SHP77 (cell line): ENCODE results near the gene PTX4.

ENCODE experiments used
- DNase-seq, 2 experiments: peaks; one replicate each; lab custom pipeline; 2025; lab: John Stamatoyannopoulos, UW

The PTX4 gene

DNA sequence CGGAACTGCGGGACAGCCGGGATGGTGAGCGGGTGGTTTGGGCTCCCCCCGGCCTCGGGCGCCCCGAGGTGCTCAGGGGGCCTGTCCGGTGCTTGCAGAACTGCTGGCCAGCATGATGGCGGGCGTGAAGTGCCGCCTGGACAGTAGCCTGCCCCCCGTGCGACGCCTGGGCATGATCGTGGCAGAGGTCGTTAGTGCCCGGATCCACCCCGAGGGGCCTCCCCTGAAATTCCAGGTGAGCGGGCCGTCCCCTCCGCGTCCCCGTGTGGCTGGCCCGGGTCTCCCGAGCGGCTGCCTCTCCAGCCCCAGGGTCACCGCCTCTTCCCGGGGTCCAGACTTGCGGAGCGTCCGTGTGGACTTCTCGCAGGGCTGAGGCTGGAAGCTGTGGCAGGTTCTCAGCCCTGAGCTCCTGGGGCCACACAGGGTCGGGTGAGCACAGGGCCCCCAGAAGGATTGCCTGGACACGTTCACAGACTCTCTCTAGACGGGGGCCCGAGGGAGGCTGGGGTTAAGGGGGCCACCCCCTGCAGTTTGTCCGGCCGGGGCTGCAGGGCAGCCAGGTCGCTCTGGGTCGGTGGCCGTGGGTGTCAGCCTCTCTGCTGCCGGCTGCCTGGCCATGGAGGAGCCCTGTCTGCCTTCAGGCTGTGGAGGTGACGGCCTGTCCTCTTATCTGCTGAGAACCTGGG lies 11.9 kb upstream of the PTX4 start:
- no peak for DNase-seq

DNA sequence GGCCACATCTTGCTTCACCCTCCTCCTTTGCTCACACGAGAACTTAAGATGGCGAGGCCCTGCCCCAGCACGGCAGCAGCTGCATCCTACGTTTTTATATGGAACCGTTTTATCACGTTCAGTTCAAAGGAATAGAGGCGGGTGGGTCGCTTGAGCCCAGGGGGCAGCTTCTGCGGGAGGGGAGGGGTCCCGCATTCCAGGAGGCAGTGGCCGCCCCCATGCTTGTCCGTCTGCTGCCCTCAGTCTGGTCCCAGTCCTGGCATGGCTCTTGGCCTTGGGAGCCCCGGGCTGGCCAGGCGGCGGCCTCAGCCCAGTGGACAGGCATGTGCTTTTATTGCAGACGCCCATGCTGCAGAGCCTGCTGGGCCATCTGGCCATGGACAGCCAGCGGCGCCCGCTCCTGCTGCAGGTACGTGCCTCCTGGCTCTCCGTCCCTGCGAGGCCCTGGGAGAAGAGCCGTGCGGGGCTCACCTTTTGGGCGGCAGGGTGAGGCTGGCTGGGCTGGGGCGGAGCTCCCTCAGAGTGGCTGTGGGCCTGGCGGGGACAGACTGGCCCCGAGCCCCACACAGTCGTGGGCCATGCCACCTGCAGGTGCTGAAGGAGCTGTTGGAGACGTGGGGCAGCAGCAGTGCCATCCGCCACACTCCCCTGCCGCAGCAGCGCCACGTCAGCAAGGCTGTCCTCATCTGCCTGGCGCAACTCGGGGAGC lies 11.2 kb upstream of the PTX4 start:
- DNase-seq = no peak

DNA sequence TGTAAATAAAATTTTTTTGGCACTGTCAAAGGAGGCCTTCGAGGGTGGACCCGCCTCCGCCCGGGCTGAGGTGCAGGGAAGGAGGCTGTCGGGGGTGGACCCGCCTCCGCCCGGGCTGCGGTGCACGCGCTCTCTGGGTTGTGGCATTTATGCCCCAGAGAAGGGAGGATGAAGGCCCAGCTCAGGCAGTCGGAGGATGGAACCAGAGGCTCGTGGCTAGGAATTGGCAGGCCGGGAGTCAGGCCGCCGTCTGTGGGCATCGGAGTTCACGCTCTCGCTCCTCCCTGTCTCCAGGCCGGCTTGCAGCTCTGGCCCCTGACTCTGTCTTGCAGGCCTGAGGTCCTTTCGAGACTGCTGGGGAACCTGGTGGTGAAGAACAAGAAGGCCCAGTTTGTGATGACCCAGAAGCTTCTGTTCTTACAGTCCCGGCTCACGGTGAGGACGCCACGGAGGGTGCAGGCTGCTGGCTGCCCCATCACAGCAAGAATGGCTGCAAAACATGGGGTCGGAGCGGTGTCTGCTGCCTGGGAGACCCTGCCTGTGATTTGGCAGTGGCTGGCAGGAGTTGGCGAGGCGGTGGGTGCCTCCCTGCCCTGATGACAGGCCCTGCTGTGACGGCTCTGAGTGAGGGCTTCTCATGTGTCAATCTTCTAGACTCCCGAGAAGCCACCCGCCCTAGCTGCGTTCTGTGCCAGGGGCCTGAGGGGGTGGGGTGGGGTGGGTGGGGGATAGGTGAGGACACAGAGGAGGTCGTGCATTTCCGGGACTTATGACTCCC lies 10.3 kb upstream of the PTX4 start:
- no peak for DNase-seq

DNA sequence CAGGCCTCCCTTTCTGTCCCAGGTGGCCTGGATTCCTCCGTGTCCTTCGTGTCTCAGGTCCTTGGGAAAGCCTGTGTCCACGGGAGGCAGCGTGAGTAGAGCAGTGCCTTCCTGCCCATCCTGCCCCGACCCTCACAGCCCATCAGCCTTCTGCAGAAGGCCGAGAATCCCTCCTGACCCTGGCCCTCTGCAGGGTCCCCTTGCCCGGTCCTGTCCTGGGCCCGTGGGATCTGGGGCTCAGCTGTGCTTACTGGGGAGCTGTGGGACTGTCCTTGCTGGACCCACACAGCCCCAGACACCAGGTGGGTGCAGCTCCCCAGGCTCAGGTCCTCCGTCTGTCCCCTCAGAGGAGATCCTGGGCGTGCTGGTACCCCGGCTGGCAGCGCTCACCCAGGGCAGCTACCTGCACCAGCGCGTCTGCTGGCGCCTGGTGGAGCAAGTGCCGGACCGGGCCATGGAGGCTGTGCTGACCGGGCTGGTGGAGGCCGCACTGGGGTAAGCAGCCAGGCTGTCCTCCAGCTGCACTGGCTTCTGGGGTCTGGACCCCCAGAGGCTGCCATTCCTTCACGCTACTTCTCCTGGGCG lies 8.4 kb upstream of the PTX4 start:
- DNase-seq = no peak

DNA sequence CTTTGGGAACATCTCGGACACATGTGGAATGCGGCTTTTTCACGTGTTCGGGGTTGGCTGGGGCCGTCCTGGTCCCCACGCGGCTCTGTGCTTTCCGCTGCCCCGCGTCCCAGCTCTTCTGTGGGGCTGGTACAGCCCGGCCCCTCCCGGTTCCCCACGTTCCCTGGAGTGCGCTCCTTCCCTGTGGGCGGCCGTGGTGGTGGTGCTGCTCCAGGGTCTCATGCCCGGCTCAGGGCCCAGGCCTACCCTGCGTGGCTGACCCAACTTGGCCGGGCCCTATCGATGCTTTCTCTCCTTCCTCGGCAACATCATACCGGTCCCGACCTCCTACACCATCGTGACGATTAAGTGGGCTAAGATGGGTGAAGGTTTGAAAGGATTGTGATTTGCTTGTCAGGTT lies 7.7 kb upstream of the PTX4 start:
- no peak for DNase-seq

DNA sequence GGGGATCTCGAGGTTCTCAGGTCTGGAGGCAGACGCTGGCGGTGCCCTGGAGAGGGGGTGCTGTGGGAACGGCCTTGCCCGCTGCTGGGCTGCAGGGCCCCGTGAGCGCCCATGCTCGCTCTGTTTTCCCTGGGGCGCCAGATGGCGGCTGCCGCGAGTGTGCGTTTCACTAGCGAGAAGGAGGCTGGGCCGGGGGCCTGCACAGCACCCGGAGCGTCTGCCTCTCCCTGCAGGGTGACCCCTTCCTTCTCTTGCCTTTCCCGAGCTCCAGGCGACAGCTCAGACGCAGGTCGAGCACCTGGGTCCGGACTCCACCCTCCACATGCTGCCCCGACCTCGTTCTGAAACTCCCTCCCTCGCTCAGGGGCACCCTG lies 7.1 kb upstream of the PTX4 start:
- DNase-seq = no peak

DNA sequence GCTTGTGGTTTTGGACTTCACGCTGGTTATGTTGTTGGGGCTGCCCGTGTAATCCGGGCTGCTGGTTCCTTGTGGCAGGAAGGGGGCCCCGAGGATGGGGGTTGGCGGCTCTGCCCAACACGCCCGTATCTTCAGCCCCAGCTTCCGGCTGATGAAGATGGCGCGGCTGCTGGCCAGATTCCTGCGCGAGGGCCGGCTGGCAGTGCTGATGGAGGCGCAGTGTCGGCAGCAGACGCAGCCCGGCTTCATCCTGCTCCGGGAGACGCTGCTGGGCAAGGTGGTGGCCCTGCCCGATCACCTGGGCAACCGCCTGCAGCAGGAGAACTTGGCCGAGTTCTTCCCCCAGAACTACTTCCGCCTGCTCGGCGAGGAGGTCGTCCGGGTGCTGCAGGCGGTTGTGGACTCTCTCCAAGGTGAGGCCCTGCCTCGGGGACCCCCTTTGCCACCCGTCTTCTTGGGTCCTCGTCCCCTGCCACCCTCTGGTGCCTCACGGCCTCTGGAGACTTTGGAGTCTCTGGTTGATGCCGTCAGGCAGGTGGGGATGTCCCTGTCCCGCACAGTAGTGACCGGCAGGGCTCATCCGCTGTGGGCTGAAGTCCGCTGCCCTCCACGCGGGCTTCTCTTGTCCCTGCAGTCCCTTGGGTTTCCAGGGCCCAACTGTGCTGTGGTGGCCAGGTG lies 6.6 kb upstream of the PTX4 start:
- DNase-seq = no peak

DNA sequence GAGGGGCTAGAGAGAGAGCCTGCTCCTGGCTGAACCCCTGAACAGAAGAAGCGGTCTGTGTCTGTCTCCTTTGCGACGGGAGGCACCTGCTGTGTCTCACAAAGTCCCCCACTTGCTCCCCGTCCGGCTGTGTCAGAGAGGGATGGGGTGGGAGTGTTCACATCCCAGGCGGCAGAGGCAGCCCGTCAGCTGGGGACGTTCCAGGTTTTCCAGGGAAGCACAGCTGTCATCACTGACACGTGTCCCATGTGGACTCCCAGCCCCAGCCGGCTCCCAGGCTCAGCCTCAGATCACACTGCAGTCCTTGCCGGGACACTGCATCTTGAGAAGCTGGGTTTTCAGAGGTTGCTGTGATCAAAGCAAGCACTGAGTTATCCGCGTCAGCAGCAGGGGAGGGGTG lies 6.0 kb upstream of the PTX4 start:
- no peak for DNase-seq

DNA sequence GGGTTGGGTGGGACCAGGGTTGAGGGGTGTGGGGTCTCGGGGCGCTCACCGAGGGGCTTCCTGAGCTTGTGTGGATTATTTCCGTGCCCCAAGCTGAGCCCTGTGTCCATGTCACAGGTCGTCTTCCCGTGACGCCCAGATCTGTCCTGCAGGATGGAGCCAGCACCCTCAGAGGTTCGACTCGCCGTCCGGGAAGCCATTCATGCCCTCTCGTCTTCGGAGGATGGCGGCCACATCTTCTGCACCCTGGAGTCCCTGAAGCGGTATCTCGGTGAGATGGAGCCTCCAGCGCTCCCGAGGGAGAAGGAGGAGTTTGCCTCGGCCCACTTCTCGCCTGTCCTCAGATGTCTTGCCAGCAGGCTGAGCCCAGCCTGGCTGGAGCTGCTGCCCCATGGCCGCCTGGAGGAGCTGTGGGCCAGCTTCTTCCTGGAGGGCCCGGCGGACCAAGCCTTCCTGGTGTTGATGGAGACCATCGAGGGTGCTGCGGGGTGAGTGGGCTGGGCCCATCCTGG lies 5.4 kb upstream of the PTX4 start:
- no peak for DNase-seq

DNA sequence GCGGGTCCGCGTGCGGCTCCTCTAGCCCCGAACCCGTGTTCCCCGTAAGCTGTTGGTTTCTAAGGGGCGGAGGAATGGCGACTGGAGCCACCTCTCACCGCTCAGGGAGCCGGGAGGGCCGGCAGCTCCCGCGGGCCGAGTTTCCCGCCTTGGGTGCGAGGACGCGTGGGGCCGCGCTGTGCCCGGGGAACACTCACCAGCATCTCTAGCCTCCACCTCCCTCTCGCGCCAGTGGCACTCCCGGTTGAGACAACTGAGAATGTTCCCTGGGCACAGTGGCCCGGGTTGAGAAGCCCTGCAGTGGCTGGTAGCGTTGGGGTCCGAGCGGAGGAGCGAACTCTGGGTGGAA lies 5.0 kb upstream of the PTX4 start:
- DNase-seq = no peak

DNA sequence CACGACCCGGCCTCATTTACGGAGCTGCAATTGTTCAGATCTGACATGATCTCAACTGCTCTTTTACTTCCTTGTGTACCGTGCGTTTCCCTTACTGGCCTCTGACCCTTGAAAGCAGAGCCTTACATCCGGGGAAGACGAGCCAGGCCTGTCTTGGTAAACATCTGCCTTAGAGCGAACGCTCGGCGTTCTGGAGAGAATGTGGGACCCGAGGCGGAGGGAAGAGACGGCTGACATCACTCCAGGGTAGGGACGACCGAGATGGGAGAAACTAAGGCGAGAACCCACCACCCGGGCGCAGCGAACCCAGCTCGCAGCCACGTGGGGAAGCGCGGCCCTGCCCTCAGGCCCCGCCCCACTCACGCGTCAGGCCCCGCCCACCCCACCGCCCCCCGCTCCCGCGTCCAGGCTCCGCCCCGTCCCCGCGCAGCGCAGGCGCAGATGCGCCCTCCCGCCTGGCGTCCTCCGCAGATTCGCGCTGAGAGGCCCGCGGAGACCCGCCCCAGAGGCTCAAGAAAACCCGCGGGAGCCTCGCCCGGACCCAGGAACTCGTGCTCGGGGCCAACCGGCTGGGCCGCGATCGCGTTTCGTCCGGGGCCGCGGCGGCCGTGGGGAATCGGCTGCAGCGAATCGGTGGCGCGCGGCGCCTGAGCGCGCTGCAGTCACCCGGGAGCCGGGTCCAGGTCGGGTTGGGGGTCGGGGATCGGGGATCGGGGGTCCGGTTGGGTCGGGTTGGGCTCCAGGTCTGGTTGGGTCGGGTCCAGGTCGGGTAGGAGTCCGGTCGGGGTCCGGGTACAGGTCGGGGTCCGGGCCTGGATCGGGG lies 4.4 kb upstream of the PTX4 start, which contains the start of gene TELO2:
Gene TELO2, plus strand, starts transcription at position 438 of the 823 bp plus-strand sequence. CDS start 922 bp downstream, outside the sequence.
- peak; percentile 63 to 66 for DNase-seq

DNA sequence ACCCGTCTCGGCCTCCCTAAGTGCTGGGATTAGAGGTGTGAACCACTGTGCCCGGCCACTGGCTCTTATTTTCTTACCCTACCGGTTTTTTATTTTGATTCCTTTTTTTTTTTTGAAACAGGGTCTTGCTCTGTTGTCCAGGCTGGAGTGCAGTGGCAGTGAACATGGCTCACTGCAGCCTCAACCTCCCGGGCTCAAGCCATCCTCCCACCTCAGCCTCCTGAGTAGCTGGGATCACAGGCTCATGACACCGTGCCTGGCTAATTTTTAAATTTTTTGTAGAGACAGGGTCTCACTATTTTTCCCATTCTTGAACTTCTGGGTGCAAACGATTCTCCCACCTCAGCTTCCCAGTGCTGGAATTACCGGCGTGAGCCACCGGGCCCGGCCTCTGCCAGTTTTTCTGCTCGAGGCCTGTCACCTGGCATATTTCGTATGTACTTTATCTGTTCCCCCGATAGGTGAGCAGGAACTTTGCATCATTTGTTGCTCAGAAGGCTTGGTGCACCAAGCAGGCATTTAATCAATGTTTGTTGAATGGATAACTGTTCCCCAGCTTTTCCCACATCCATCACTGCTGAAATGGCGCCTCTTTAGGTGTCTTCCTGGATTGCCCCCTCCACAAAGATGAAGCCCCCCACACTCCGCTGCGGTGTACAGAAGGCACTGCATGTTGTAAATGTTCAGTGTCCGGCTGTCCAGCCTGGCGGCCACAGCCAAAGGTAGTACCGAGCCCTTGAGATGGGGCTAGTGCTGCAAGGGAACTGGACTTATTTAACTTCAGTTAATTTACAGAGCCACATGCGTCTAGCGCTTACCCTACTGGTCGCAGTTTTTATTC lies 3.6 kb upstream of the PTX4 start:
- no peak for DNase-seq

DNA sequence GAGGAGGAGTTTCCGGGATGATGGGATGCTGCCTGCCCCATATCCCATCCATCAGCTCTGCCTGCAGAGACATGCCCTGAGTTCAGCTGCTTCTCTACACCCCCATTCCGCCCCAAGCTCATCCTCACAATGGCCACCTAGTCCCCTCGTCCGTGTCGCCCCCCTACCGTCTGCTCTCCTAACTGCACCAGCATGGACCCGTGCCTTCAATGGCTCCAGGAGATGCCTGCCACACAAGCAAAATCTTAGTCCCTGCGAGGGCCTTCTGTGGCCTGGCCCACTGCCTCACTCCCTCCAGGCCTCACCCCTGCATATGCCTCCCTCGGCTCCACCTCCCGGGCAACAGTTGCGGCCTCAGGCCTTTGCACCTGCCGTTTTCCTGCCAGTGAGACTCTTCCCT lies 2.6 kb upstream of the PTX4 start:
- peak; percentile 26 to 43 for DNase-seq

DNA sequence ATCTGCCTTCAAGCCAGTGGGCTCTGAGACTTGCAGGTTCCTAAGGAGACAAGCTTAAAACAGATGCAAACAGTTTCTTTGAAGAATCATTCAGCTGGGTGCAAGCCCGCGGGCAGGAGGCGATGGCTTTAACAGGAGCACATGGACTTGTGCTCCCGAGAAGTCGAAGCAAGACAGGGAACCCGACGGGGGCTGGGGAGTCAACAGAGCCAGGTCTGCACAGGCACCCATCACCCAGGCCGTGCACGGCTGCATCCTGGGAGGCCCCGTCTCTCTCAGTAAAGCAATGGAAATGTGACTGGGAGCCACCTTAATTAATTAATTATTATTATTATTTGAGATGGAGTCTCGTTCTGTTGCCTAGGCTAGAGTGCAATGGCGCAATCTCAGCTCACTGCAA lies 333 bp upstream of the PTX4 start:
- DNase-seq = no peak

DNA sequence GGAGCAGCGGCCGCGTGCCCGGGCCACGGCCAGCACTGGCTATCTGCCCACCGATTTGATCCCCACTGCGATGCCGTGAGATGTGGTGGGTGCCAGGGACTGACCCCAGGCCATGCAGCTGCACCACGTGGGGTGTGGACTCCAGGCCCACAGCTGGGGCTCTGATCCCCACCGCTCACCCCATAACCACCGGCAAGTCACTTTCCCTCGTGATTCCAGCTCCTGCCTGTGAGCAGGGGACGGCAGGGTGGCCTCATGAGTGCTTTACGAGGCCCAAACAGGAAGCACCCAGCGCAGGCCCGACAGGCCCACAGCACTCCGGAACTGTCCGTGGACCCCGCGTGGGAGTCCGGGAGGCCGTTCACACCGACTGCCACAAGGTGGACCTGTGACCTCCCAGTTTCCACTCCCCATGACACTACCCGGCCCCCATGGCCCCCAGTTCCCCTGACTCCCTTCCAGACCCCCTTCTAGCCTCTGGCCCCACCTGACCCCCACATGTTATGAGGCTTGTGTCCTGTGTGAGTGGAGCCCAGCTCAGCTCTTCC lies 616 bp downstream of the PTX4 start:
- no peak for DNase-seq

DNA sequence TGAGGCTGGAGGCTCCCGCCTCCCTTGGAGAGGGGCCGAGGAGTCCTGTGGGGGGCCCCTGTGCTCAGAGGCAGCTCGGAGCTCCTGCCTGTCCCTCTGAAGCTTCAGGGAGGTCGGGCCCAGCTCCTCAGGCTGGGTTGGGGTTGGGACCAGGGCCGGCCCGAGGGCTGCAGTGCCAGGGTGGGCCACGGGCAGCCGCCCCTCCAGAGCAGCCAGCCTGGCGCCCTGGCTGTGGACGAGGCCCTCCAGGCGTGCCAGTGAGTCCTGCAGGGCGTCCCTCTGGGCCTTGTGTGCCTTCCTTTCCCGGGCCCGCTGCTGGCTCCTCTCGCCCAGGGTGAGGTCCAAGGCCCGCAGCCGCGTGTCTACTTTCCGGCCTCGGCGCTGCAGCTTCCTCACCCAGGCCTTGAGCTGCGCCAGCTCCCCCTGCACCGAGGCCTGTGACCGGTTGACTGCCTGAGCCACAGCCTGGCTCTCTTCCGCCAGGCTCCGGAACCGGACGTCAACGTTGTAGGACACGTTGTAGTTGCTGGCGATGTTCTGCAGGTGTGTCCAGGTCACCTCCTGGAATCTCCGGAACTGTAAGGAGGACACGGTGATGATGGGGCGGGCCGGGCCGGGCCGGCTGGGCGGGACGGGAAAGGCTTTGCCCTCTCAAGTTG lies 1.2 kb downstream of the PTX4 start:
- DNase-seq = no peak

DNA sequence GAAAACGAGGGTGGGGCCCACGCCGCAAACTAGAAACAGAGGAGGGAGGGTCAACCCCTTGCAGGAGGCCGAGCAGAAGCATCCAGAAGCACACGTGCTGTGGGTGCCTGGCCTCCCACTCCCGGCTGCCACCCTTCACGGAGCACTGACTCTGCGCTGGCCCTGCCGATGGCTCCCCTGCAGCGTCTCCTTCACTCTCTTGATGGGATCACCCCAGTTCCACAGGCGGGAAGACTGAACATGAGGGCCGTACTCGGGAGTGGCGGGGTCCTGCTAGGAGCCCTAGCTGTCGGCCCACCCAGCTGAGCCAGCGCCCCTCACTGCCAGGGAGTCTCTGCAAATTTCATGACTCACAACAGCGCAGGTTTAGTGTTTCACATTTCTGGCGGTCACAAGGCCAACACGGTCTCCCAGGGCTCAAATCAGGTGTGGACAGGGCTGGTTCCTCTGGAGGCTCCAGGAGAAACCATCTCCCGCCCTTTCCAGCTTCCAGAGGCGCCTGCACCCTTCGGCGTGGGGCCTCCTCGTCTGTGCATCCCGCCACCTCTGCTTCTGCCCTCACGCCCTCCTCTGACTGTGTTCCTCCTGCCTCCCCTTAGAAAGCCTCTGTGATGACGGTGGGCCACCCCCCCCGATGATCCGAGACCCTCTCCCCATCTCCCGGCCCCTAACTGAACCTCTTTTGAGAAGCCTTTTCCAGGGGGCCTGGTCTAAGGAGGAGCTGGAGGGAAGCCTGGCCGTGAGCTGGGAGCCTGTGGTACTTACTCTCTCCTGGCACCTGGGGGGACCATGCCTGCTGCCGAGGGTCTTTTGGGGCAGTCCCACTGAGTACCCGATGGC lies 2.0 kb downstream of the PTX4 start:
- DNase-seq = no peak

DNA sequence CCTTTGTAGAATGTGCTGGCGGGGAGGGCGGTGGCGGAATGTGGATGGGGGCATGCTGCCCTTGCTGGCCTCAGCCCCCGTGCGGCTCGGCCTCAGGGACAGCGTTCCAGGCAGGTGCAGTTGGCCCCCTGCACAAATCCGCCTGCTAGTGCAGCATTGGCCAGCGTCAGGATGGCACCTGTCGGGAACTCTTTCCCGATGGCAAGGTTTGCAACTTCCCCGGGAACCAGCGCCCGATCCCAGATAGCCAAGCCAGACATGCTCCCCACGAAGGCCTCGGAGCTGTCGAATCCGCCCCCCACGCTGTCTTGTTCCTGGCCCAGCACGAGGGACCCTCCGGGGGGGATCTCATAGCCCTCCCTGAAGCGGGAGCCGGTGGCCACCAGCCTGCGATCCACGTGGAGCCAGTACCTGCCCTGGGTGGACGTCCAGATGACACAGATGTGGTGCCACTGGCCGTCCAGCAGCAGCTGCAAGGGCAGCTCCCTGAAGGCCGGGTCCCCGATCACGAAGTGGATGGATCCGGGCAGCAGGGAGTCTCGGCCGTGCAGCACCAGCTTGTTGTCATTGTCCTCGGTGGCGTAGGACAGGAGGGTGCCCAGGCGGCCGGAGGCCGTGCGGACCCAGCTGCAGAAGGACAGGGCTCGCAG lies 2.8 kb downstream of the PTX4 start:
- DNase-seq = no peak
